Amniotic stem cell (primary cell): ENCODE results near the gene GZF1.

Experiments used
- DNase-seq: peaks from one replicate; lab custom pipeline; 2025; lab: John Stamatoyannopoulos, UW

GZF1 gene

DNA sequence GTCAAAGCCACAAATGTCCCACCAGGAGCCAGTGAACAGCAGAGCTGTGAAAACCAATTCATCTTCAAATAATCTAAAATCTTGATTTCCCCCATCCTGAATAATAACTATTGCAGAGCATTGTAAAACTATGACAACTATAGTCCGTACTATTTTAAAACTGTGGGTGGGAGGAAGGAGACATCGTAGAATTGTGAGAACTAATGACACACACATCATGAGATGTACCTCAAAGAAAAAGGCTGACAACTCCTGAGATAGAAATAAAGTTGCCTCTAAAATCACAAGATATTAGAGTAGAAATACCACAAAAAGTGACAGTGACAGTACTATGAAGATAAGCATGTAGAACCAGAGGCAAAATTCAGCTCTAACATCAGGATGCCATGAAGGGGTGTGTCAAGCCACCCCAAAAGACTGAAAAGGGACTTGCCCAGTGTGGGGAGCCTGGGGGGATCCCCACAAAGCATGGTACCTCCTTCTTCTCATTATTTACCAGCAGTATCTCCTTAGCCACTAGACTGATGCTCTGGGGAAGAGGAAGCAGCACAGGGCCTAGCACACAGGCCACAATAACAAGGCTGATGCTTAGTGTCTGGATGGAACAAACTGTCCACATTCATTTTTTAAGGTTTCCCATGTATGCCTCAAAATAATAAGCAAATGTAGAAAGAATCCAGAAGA, 45.9 kb downstream of the GZF1 start:
- no peak for DNase-seq

DNA sequence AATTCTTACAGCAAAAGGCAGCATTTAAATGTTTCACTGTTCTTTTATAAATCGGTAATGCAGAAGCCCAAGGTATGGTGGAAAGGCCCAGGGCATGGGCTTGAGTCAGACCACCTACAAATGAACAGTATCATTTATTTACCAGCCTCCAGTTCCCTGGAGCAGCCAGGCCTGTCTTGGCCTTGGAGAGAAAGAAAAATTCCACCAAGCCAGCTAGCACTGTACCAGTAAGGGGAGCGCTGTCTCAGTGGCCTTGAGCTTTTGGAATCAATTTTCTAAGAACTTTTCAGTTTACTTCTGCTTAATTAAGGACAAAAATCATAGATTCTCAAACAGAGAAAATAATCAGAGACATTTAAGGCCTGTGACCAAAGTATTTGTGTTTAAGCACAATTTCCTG, 47.0 kb downstream of the GZF1 start:
- DNase-seq, result no peak

DNA sequence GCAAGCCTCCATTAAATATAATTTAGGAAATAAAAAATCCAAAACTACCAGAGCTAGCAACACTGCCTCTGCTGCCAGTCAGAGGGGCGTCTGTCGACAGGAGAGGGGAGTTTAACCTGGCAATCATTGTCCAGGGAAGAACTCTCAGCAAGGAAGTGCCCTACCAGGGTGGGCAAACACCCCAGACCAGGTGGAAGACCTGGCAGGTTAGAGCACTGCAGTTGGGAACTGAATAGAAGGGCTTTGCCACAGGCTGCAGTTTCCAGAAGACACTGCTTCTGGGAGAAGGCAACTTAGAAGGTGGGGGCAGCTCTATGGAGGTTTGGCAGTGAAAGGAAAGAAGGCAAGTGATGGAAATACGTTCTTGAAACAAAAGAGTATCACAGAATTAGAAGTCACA, 47.8 kb downstream of the GZF1 start:
- no peak for DNase-seq

DNA sequence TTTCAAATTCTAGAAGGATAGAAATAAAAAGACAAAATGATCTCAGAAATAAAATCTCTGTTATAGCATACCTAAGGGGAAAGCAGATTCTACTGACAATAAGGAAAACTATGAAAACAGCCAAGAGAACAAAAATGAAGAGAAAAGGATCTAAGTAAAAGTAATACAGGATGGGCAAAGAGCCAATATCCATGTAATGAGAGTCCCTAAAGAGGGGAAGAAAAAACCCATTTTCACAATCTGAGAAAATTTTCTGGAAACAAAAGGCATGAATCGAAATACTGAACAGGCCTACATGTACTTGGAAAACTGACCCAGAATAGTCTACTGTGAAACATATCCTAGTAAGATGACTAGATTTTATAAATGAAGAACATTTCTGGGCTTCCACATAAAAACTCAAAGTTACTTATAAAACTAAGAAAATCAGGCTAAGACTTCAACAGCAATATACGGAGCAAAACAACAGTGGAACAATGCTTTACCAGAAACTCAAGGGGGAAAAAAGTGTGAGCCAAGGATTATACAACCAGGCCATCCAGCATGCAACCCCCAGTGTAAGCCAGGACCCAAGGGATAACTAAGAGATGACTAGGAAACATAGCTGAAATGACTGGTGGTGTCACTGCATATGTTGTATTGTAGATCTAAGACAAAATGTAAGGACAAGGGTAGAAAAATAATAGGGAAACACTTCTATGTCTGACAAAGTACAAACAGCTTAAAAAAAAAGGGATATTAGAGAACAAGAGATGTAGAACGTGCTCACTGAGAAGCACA, 49.1 kb downstream of the GZF1 start:
- no peak for DNase-seq

DNA sequence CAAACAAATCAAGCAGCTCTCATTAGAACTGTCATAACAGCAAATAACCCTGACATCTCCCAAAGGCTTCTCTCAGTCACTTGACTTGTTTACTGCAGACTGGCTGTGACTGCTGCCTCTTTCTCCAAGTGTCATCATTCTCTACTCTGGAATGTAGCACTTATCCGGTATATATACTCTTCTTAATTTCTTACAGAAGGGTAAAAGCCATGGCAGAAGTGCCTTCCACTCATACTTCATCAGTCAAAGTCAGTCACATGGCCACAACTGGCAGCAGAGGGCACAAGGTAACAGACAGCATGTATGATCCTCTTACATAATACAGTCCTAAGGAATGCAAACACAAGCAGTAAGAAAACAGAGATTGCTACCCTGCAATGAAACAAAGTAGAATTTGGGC, 50.0 kb downstream of the GZF1 start:
- no peak for DNase-seq

DNA sequence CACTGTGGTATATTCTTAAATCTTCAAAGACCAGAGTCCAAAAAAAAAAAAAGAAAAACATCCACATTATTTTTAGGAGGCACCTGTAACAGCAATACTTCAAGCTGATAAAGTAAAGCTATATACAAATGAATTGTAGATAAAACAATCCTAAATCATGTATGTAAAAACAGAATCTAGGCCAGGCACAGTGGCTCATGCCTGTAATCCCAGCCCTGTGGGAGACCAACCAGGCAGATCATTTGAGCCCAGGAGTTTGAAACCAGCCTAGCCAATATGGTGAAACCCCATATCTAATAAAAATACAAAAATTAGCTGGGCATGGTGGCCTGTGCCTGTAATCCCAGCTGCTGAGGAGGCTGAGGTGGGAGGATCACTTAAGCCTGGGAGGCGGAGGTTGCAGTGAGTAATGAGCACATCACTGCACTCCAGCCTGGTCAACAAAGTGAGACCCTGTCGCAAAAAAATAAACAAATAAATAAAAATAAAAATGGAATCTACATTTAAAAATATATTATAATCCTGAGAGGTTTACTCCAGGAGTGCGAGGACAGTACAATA, 52.0 kb downstream of the GZF1 start:
- no peak for DNase-seq

DNA sequence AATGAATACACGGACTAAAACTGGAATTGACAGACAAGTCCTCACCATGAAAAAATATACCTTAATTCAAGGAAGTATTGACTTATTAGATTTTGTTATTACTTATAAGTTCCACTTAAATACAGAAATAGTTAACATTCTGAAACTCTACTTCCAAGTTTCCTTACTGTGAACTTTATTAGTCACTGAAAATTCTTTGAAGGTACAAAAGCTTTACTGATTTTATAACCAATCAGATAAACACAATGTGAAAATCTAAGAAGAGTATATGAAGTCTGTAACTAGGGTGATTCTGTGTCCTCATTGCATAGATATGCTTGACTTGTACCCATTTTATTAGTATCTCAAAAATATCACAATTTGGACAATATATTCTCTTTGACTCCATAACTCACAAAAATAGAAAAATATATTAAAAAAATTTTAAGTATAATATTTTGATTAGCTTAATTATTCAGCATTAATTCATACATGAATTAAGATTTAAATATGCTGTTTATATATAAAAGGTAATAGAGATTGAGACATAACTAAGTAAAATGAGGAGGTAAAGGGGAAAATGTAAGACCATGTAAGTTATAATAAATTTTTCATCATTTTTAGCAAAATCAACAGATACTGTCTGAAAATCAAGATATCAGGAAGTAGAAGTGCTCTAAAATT, 52.7 kb downstream of the GZF1 start:
- no peak for DNase-seq

DNA sequence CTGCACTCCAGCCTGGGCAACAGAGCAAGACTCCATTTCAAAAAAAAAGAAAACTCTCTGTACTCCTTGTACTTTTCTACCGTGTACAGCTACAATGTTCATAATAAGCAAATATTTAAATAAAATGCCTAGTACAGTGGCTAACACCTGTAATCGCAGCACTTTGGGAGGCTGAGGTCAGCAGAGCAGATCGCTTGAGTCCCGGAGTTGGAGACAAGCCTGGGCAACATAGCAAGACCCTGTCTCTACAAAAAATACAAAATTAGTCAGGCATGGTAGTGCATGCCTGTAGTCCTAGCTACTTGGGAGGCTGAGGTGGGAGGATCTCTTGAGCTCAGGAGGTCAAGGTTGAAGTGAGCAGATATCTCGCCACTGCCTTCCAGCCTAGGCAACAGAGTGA, 53.6 kb downstream of the GZF1 start:
- no peak for DNase-seq

DNA sequence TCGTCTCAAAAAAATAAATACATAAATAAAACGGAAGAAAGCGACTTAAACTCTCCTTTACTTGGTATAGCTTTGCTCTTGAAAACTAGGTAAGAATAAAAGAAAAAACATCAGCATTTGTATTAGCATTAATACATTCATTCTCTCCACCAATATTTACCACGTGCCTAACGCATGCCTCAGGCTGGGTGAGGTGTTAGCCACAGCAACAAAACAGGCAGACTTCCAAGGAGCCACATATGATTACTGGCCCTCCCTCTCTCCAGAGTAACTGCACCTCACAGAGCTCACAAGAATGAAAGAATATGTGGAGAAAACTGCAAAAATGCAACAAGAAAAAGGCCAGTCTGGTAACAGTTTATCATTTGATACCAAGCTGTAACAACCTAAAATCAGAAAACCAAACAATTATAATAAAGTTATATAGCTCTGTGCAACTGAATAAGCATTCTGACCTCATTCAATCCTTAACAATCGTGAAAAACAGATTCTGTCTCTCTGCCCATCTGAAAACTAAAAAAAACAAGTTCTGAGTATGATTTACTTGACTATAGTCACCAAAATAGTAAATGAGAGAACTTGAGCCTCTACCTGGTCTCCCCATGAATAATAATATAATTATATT, 54.1 kb downstream of the GZF1 start:
- DNase-seq, result no peak

DNA sequence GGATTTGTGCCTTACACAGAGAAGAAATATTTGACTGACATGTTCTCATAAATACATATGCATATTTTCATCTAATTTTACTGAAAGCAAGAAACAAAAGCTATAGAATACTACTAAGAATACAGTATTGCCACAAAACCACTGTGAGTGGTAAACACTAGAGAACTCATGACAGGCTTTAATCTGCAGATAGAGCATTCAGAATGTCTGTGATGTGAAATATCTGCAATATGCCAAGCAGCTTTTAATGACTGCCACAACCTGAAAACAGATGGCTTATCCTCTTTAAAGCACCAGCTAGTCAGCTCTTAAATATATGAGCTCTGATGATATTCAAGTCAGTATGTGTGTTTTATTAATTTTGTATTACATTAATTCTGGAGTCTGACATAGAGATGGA, 55.9 kb downstream of the GZF1 start:
- DNase-seq, result no peak

DNA sequence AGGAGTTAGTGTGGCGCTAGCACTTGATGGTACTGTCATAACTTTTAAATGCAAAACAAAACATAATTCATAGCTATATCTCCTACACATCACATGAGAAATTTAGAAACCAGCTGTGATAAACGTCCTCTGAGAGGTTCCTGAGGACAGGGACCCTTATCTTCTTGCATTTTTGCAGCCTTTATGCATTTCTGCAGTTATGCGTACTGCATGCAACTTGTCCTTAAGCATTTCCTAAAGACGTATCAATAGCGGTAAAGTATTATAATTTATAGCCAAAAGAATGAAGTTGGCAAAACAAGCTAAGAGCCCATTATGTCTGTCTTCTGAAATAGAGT, 57.6 kb downstream of the GZF1 start:
- DNase-seq, result no peak

DNA sequence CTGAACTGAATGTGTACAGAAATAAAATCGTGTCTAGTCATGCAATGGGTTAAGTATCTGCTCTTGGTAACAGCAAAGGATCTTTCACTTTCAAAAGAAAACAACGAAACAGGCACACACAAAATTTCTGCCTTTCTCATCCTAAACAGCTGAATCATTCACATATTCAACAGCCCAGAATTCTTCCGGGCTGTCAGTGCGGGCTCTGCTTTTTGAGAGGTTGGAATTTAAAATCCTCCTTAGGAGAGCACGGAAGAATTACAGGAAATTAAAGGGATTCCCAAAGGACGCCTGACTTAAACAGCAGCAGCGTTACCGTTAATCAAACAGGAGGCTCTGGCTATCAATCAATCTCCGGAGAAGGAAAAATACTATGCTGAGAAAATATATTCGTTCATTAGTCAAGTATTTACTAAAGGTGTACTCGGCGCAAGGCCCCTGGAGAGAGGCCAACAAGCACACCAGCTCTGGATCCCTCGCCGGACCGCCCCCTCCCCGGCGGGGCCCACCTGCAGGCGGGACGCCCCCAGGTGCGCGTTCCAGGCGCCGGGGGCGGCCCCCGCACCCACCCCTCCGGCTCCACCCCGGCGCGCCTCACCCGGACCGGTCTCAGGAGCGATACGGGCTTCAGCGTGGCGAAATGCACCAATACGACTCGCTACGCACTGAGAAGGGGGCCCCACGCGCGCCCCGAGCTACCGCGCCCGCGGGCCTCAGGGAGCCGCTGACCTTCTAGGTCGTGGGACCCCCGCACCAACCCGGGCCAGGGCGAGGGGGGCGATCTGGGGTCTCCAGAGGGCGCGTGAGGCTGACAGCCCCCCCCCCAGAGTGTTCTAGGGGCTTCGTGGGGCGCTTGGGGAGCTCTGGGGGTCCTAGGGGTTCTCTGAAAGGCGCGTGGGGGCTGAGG, 58.3 kb downstream of the GZF1 start:
- peak; percentile 26 for DNase-seq

DNA sequence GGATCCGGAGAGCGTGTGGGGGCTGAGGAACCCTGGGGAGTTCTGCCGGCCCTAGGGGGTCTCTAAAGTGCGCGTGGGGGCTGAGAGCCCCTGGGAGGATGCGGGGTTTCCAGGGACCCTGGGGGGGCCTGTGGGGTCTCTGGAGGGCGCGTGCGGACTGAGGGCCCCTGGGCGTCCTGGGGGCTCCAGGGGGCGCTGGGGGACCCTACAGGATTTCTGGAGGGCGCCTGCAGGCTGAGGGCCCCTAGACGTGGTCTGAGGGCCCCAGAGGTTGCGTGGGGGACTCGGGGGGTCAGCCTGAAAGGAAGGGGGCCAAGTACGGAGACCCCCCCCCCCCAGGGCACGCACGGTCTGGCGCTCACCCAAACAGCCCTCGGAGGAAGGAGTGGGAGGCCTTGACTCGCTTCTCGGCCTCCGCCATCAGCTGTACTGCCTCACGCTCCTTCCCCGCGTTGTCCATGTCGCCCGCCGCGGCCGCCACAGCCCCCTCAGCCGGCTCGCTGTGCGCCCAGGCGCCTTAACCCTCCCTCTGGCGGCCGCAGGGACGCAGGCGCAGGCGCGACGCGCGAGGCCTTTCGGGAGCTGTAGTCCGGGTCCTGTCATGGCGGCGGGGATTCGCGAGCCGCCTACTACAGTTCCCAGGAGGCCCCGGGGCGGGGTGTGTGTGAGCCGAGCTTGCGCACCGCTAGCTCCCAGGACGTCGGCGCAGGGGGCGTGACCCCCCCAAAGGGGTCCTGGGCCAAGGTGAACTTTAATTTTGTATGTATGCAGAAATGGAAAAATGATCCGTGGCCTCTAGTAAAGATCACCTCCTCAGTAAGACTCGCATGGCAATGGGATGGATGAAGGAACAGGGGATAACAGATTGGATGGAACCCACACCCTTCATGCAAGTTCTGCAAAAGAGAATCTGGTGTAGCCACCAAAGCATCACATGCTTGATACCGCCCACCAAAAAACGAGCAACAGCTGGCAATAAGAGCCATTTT, 59.3 kb downstream of the GZF1 start, which contains the start of gene NAPB:
Gene NAPB, minus strand, starts transcription at position 546 of the 989 bp plus-strand sequence. Its CDS starts 86 bp downstream, at position 460.
- DNase-seq, result peak; percentile 90
